Stimulated activated CD4-positive, alpha-beta T cell treated with anti-CD3 and anti-CD28 coated beads, TNF-alpha, amount 100 ng/mL, for 1 hour (primary cell): ENCODE data around the gene PLEKHG5.

Source experiments
- DNase-seq, 3 donors: peaks; one replicate each; pipeline ENCODE4 v3.0.0-alpha.2; 2020; ENCODE audit warnings: low read depth in 3 of 3, low spot score in 1 of 3

Gene PLEKHG5

GRCh38 chr1:6491480-6491962 lies at the start of gene PLEKHG5:
TSS of gene PLEKHG5 (minus strand) at chr1:6491667. CDS start at chr1:6477571, 14,096 bp downstream.
- DNase-seq = no peak

GRCh38 chr1:6538956-6539355 lies 47.5 kb upstream of the PLEKHG5 start:
- no peak for DNase-seq

GRCh38 chr1:6536291-6536690 lies 44.8 kb upstream of the PLEKHG5 start:
- no peak for DNase-seq

- DNase-seq = no peak
Measured at GRCh38 chr1:6535214-6535613, 43.7 kb upstream of the PLEKHG5 start.

- DNase-seq = no peak
Measured at GRCh38 chr1:6534248-6534822, 42.9 kb upstream of the PLEKHG5 start.

- DNase-seq = no peak
Measured at GRCh38 chr1:6531996-6532395, 40.5 kb upstream of the PLEKHG5 start.

GRCh38 chr1:6530504-6531160 lies 39.2 kb upstream of the PLEKHG5 start:
- DNase-seq = no peak

GRCh38 chr1:6528492-6528891 lies 37.0 kb upstream of the PLEKHG5 start:
- DNase-seq = no peak

GRCh38 chr1:6526316-6526715 lies 34.8 kb upstream of the PLEKHG5 start:
- DNase-seq = no peak

- DNase-seq = no peak
Measured at GRCh38 chr1:6523566-6523965, 32.1 kb upstream of the PLEKHG5 start.

GRCh38 chr1:6521536-6521935 lies 30.1 kb upstream of the PLEKHG5 start:
- no peak for DNase-seq

GRCh38 chr1:6519935-6520671 lies 28.6 kb upstream of the PLEKHG5 start:
- DNase-seq = no peak

GRCh38 chr1:6519491-6519934 lies 28.0 kb upstream of the PLEKHG5 start:
- DNase-seq = no peak

GRCh38 chr1:6517435-6517851 lies 26.0 kb upstream of the PLEKHG5 start:
- DNase-seq = no peak

- DNase-seq = no peak
Measured at GRCh38 chr1:6515771-6516170, 24.3 kb upstream of the PLEKHG5 start.

GRCh38 chr1:6513320-6513801 lies 21.9 kb upstream of the PLEKHG5 start:
- DNase-seq = no peak

- no peak for DNase-seq
Measured at GRCh38 chr1:6512908-6513280, 21.4 kb upstream of the PLEKHG5 start.

- DNase-seq = no peak
Measured at GRCh38 chr1:6512245-6512907, 20.9 kb upstream of the PLEKHG5 start.

GRCh38 chr1:6511561-6512244 lies 20.2 kb upstream of the PLEKHG5 start:
- no peak for DNase-seq

GRCh38 chr1:6511056-6511455 lies 19.6 kb upstream of the PLEKHG5 start:
- no peak for DNase-seq

GRCh38 chr1:6510493-6510892 lies 19.0 kb upstream of the PLEKHG5 start:
- DNase-seq = no peak
